Occipital lobe (tissue), 2 donors: ENCODE results near the gene FER. TPM values are rescaled to one million over a fixed set of nuclear protein-coding genes. Genes with fewer than 3 reads are reported as not detected.

Experiments
- DNase-seq: peaks from one replicate; lab custom pipeline; 2025; lab: John Stamatoyannopoulos, UW
- total RNA-seq: library from RNA; depleted of rRNA; stranded (reverse); fragments of >200 nt; gene quantifications from one replicate; pipeline ENCODE4 v1.2.3, GENCODE V29; 2014

Gene FER
- total RNA-seq, 1 donor from 2014 or later, result 101 TPM

DNA sequence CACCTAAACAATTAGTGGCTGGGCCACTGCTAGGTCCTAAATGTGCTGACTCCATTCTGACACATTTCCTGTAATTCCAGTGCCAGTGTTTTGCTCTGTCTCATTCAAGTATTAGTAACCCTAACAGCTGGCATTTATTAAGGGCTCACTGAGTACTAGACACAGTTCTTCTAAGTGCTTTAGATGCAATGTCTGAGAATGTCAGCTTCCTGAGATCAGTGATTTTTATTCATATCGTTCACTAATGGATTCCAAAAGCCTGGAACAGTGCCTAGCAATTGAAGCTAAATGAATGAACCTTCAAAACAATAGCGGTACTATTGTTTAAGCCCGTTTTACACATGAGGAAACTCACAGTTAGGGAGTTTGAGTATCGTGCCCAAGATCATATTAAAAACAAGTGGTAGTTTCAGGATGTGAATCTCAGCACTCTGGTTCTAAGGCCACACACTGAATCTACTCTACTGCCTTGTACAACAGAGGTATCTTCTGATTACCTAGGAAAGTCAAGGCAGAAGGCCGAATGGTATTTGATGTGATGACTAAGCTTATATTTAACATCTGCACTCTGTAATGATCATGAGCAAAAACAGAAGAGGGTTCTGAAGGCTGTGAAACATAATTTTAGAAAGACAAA, 358.1 kb downstream of the FER start:
- DNase-seq, result no peak

DNA sequence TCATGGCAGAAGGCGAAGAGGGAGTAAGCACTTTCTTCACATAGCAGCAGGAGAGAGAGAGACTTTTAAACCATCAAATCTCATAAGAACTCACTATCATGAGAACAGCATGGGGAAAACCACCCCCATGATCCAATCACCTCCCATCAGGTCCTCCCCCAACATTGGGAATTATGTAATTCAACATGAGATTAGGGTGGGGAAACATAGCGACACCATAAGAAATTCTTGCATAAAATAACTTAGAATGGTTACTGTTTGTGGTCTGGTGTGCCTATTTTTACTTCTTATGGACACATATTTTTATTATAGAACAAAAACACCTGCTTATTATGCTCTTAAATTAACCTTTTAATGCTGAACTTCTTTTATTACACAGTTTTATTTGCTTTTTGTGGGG, 364.0 kb downstream of the FER start:
- DNase-seq, result no peak

DNA sequence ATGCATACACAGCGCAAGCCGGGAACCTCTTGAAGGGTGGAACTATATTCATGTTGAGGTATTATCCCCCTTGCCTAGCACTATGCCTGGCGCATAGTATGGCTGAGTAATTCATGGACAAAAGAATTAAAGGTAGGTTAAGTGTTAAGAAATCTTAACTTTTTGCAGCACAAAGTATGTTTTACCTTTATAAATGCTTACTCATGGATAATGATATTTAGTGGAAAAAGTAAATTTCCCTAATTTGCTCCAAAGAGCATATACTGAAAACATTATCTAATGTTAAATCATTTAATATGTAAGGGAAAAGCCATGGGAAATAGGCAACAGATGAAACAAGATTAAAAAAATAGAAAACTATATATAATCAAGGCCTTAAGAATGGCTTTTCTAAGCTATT, 365.9 kb downstream of the FER start:
- DNase-seq, result no peak

DNA sequence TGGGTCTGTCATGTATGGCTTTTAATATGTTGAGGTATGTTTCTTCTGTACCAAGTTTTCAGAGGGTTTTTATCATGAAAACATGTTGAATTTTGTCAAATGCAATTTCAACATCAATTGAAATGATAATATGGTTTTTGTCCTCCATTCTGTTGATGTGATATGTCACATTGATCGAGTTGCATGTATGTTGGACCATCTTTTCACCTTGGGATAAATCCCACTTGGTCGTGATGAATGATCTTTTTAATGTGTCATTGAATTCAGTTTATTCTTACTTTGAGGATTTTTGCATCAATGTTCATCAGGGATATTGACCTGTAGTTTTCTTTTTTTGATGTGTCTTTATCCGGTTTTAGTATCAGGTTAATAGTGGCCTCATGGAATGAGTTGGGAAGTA, 373.5 kb downstream of the FER start:
- no peak for DNase-seq

DNA sequence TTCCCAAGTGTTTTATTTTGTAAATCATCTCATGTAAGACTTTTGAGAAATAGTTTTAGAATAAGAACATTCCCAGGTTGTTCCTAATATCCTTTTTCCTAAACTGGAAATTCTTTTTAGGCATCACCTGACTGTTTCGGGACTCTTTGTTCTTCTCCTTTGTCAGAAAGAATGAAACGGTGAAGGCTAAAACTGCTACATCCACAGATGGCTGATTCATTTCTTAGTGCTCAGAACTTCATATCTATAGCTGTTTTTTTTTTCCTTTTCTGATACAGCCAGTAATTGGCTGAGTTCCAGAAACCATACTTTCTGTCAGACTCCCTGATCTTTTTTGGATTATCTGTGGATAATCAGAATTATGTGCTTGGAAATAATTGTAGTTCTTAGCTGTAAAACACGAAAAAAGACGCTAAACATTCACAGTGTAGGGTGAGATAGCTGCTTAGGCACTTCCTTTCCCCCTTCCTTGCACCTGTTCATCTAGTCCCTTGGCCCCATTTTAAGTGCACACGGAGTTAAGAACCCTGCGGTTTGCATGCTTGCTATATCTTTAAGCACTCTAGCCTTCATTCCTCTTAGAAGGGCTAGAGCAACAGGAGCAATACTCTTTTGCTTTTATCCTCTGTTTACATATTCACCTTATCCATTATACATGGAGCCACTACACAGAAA, 378.2 kb downstream of the FER start:
- no peak for DNase-seq

DNA sequence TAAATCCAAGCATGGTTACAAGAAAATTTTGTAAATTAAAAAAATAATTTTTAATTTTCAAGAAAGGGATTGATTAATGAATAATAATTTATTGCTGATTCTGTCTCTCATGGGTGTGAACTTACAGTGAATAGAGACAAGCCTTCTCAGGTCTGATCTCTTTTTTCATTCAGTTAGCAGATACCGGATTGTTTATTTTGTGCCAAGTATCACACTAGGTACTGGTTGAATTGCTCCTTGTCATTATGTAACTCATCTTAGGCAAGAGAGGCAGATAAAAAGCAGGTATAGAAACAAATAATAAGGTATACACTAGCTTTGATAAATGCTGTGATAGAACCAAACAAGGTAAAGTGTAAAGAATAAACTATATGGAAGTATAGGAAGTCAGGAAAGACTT, 378.8 kb downstream of the FER start:
- DNase-seq, result no peak

DNA sequence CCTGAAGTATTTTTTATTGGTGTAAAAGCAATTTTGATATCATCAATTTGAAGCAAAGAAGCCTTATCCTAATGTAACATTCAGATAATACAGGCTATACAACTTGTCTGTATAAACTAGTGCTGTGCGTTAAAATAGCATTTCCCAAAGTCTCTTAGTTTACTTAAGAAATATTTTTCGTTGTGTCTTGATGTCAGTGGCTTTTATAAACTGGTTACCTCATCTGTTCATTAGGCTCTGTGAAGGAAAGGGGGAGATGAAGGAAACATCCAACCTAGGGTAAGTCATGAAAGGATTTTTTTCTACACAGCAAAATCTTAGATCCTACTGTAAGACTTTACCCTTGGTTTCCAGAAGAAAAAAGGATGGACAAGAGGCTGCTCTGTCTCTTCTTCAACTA, 389.2 kb downstream of the FER start:
- DNase-seq, result no peak

DNA sequence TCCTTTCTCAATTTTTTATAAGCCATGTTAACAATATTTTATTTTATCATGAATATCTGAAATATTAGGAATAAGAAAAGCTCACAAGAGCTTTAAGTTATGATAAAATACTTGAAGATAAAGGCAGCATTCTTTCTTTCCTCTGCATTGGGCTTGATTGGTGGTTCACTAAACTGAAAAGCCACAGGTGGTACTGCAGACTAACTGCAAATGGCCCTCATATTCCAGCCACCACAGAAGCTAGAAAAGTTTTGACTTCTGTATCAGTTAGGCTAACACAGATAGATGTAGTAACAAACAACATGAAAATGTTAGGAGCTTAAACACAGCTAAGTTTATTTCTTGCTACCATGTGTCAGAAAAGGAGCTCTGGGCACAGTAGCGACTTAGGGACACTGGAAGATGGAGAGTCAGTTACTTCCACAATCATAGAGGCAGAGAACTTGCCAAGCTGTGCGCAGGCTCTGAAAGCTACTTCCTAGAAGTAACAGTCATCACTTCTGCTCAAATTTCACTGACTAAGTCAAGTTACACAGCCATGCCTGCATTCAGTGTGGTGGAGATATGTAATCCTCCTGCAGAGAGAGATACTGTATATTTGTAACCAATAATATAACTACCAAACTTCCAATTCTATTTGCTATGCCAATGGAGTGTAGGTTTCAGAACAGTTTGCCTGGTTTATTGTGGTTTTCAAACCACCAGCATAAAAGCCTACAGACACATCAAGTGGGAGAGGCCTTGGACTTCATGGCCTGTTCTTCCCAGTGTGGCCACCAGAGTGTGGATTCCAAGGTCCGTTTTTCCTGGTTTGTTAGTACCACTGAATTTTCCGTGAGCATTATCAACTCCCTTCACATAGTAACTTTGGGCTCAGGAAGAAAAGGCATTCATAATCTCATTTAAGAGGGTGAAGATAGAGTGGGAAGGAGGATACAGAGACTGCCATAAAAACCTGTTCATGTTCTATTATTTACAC, 393.8 kb downstream of the FER start:
- DNase-seq, result no peak

DNA sequence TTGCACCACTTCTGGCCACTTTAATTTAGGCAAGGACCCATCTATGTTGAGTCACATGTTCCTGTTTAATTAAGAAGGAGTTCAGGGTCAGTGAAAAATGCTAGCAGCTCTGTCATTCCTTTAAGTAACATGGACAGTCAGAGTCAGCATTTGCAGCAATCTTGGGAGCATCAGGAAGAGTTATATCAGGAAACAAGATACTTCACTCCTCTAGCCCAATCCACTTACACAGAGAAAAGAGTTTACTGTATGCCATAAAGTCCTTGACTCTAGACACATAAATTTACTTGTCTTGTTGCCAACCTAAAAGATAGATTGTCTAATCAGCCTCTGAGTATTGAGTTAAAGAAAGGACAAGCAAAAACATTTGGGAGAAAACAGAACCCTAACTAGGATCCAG, 395.3 kb downstream of the FER start:
- no peak for DNase-seq

DNA sequence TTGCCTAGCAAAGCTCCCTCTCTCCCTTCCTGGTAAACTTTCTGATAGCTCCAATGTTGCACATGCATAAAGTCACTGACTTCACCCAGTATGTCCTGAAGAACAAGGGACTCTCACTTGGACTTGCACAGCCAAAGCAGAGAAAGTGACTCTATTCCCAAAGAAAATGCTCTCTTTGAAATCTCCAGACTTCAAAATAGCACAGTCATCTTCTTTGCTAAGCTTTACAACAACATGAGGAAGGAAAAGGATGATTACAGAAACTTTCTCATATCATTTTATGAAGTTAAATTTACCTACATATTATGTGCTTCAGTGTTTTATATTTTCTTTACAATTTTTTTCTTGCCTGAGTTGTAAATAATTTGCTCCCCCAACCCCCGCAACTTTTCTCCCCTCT, 397.4 kb downstream of the FER start:
- DNase-seq, result no peak

DNA sequence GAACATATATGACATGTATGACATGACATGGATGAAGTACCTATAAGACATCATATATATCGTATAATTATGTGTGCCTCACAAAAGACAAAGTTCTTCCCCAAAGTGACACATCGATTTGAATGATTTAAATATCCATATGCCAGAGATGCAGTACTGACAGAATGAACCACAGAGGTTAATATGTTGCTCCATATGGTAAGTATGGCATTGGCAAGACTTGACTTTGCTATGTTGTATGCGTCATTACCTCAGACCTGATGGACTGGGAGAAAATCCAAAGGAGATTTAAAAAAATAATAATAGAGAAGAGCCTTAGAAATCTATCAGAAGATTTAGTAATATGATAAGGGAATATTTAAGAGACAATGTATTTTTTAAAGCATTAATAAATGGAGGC, 398.9 kb downstream of the FER start:
- no peak for DNase-seq

DNA sequence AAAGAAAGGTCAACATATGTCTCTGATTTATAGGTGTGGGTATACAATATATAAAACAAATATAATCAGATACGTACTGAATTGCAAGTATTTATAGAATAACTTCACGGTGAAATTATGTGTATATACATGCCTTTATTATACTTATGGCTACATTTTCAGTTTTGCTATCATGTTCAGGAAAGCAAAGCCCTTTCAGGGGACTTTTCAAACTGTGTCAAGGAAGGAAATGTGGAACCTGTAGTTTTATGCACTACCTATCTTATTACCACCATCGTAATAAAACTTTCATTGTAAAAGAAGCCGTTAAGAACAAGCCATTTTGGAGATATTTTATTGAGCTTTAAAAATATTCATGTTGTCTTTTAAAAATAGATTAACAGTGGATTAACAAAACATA, 404.9 kb downstream of the FER start:
- DNase-seq, result no peak

DNA sequence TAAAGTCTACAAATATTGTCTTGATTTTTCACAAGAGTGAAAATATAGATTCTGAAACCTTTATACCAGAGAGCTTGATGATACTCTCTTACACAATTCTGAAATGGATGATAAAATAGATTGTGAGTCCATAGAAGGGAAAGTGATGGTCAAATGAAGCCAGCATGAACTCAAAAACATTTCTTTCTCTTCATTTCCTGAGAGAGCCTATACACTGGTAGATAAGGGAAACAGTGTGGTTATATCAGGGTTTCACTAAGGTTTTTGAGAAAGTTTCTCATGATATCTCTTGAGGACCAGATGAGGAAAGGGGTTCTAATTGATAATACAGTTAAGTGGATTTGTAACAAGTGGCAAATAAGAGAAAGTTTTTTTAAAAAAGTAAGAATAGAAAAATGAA, 407.9 kb downstream of the FER start:
- no peak for DNase-seq

DNA sequence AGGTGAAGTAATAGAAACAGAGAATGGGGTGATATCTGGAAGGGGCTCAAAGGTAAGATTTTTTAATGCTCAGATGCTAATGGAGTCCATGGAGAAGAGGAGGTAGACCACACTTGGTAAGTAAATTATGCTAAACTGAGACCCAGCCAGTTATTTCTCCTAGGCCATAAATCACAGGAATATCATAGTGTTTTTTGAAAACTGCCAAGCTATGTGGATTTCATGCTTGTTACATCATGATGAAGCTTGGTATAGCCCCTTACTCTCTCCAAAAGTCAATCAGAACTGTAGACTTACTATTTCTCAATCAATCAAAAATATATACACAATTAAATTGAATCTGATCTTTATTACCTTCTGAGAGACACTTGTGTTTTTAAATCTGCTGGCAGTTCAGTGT, 409.2 kb downstream of the FER start:
- no peak for DNase-seq

DNA sequence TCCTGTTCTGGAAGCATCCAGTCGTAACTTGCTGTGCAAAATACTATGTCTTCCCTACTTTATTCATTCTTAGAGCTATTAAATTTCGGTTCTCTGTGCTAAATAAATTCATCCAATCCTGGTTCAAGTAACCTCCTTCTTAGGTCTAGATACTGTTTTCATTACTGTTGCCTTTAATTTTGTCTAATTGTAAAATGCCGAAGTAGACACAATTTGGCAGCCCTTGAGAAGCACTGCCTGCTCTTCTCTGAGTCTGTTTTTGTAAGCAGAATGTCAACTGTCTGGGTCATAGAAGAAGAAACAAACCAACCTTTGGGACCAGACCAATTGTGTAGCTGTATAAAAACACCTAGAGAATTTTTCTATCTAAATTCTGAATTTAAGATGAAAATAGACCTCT, 412.8 kb downstream of the FER start:
- DNase-seq, result no peak

DNA sequence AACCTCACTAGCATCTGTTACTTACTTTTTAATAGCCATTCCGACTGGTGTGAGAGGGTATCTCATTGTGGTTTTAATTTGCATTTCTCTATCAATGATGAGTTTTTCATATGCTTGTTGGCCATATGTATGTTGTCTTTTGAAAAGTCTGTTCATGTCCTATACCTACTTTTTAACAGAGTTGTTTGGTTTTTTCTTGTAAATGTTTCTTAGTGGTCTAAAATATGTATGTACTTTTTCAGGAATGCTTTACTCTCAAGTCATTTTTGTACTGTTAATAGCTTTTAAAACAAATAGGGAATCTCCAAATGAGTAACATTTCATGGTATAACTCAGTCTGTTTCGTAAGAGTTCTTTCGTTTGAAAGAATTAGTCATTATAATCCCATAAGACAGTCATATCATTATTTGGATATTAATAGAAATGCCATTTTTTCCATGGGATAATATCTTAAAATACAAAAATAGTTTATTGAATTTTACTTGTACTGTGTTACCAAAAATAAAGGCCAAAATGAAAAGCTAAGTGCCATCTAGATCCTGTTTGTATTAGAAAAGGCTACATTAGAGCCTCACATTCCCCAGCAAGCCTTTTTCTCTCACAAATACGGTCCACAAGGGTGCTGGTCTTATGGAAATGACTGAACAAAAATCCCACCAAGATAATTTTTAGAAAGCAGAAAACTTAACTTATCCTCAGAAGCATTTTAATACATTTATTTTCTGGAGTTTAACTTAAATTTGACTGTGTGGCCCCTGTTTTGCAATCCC, 414.4 kb downstream of the FER start:
- no peak for DNase-seq

DNA sequence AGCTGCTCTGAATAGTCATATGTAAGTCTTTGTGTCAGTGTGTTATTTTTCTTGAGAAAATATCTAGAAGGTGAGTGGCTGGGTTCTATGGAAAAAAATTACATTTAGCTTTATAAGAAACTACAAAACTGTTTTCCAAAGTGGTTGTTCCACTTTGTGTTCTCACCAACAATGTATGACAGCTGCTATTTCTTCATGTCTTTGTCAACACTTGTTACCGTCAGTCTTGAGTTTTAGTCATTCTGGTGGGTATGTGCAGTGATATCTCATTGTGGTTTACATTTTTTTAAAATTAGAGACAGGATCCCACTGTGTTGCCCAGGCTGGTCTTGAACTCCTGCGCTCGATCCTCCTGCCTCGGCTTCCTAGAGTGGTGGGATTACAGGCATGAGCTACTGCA, 415.6 kb downstream of the FER start:
- no peak for DNase-seq

DNA sequence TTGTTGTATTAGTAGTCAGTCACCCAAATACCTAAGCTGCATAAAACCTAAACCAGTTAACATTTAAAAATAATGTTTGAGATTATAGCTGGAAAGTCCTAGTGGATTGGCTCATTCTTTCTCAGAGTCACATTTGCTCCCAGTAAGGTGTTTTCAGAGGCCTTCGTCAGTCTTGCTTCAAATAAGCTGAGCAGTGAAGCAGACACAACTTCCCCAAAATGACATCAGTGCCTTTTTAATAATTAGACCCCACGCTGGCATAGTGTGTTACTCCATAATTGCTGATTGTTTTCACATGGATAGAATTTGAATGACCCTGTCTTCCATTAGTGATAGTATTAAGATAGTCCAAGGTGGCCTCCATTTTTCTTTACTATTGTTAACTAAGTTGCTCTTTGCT, 416.3 kb downstream of the FER start:
- no peak for DNase-seq

DNA sequence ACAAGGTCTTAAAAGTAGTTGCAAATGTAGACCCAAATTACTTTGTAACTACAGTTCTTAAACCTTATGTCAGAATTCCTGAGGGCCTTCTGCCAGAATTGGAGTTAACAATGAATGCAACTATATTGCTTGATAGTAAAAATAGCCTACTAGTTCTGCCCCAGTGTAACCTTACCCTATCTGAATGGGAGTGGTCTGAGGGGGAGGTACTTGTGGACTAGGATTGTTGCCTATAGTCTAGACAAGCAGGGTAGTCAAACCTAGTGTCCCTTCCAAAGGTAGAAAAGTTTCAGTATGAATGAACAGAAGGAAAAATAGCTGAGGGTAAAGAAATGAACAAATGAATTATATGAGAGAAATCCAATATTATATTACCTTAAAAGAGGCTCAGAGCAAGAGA, 419.9 kb downstream of the FER start:
- no peak for DNase-seq

DNA sequence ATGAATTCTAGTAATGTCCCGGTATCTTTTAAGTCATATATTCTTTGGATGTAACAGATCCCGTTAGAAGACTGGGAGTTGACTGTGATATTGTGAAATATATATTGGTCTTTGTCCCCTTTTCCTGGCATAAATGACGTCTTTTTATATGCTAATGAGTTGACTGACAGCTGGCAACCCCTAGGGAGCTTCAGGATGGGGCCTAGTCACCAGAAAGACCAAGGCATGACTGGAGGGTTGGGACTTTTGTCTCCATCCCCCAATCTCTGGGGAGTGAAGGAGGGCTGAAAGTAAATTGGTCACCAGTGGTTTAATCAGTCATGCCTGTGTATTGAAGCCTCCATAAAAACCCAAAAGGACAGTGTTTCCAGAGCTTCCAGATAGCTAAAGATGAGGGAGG, 420.5 kb downstream of the FER start:
- no peak for DNase-seq

DNA sequence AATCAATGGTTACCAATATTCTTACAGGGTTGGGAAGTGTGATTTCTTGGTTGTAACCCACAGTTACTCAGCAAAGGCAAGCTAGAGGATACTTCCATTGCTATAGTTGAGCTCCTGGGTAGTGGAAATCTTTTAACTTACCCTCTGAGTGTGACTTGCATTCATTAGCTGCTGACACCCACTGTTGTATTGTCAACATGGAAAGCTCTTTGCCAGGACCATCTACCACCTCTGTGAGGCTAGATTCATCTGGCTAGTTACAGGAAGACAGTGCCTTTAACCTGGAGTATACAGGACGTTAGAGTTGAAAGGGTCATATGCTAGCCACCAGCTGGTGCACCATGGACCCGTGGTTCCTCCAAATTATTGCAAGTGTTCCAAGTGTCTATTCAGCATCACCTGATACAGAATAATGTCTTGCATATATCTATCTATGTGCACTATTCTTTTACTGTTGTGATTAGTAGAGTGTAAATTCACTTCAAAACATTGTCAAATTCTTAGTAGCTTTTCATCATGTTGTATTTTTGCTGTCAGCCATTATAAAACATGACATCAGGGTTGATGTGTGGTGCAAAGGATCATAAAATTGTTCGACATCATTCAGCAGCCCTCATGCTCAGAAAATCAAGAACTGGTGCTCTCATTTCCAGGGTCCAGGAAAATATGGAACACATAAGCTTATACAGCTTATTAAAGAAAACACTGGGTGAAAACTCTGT, 423.1 kb downstream of the FER start:
- DNase-seq, result no peak
